Fibroblast of peridontal ligament (primary cell): Measurements from ENCODE around the gene PPIE.
"Not testable (repeated sequence)": the region's sequence is repeated elsewhere in the genome, so short reads cannot be mapped to it uniquely, and the experiment has no call there.

Source experiments
- DNase-seq: peaks from one replicate; pipeline ENCODE4 v3.0.0-alpha.2; 2010; ENCODE audit errors: extremely low read depth

The PPIE gene

GRCh38 chr1:39758556-39759435 is 20.1 kb downstream of the PPIE start:
- no peak for DNase-seq

- DNase-seq = no peak
These were observed 20.7 kb downstream of the PPIE start for GRCh38 chr1:39759436-39759726.

- no peak for DNase-seq
These were observed 21.7 kb downstream of the PPIE start for GRCh38 chr1:39760074-39761008.

- DNase-seq = no peak
These were observed 22.3 kb downstream of the PPIE start for GRCh38 chr1:39761016-39761415.

- DNase-seq = no peak
These were observed 23.0 kb downstream of the PPIE start for GRCh38 chr1:39761557-39762260.

- no peak for DNase-seq
These were observed 24.2 kb downstream of the PPIE start for GRCh38 chr1:39762550-39763540.

GRCh38 chr1:39763619-39764374 is 25.1 kb downstream of the PPIE start:
- DNase-seq = not testable (repeated sequence)

GRCh38 chr1:39764512-39764911 is 25.8 kb downstream of the PPIE start:
- not testable (repeated sequence) for DNase-seq

GRCh38 chr1:39766466-39766865 is 27.8 kb downstream of the PPIE start:
- not testable (repeated sequence) for DNase-seq

- not testable (repeated sequence) for DNase-seq
These were observed 30.8 kb downstream of the PPIE start for GRCh38 chr1:39769502-39769901.

- not testable (repeated sequence) for DNase-seq
These were observed 31.7 kb downstream of the PPIE start for GRCh38 chr1:39770100-39771021.

- DNase-seq = not testable (repeated sequence)
These were observed 32.4 kb downstream of the PPIE start, which contains the start of gene OXCT2 for GRCh38 chr1:39771022-39771532. OXCT2 (minus strand) TSS chr1:39771348; CDS start chr1:39771255, 93 bp downstream.

- not testable (repeated sequence) for DNase-seq
These were observed 34.8 kb downstream of the PPIE start for GRCh38 chr1:39773369-39773979.

GRCh38 chr1:39775141-39775540 is 36.5 kb downstream of the PPIE start:
- DNase-seq = not testable (repeated sequence)

- not testable (repeated sequence) for DNase-seq
These were observed 37.2 kb downstream of the PPIE start for GRCh38 chr1:39775676-39776399.

GRCh38 chr1:39776400-39776713 is 37.7 kb downstream of the PPIE start:
- DNase-seq = no peak

- DNase-seq = no peak
These were observed 38.2 kb downstream of the PPIE start for GRCh38 chr1:39776886-39777285.

- no peak for DNase-seq
These were observed 38.6 kb downstream of the PPIE start for GRCh38 chr1:39777306-39777705.
